HepG2 (cell line): ENCODE measurements around the gene SPTSSB. TPM values are rescaled to one million over a fixed set of nuclear protein-coding genes. Genes with fewer than 3 reads are reported as not detected.

Source experiments
- ATAC-seq: fragments of 200-7000 bp; cut with Tn5 transposase; 3 replicates; pipeline ENCODE4 v1.9.1; 2020; ENCODE audit warnings: mild to moderate bottlenecking, moderate library complexity
- BruUV-seq: library from RNA; stranded (reverse); fragments of 400-500 nt; replicated peaks from 2 replicates; lab custom pipeline; 2021; lab: Mats Ljungman, UMichigan
- CTCF ChIA-PET: fragments of 300-600 bp; formaldehyde crosslinking; extraction: SDS; loops from one replicate; lab custom pipeline; 2021; ENCODE audit warnings: low total read pairs, inconsistent platforms, low intra/inter-chr PET ratio; lab: Yijun Ruan, JAX
- POLR2A ChIA-PET: fragments of 350-600 bp; sonication (Branson Sonifier 250); formaldehyde crosslinking; loops from one replicate; lab custom pipeline; 2020; ENCODE audit warnings: antibody characterized with exemption, inconsistent platforms; lab: Yijun Ruan, JAX
- DNase-seq: peaks from one replicate; pipeline ENCODE4 v3.0.0-alpha.2; 2015; ENCODE audit warnings: low spot score
- FAIRE-seq: peaks from 3 replicates; lab custom pipeline; 2011; peaks lifted over from hg19 to GRCh38; lab: Jason Lieb, UNC
- H2AFZ ChIP-seq: one replicate; pipeline ENCODE4 v1.6.1; 2011; ENCODE audit warnings: low read length, inconsistent platforms
- H3K27ac ChIP-seq: fragments of 300-600 bp; 3 replicates; pipeline ENCODE4 v1.8.0; 2011; ENCODE audit warnings: mixed run types, mild to moderate bottlenecking, mixed read lengths, low read length, inconsistent platforms; ENCODE audit not compliant: insufficient read depth; ENCODE audit errors: extremely low read length
- H3K27me3 ChIP-seq, 2 experiments: fragments of 200-600 bp in 1 of 2; 2 replicates in 1 of 2; 3 replicates in 1 of 2; pipeline versions ENCODE4 v1.6.0 to v1.8.0; 2011; ENCODE audit warnings: low read length in 2 of 2, mild to moderate bottlenecking in 2 of 2, moderate library complexity in 2 of 2, inconsistent platforms in 1 of 2; ENCODE audit not compliant: insufficient read depth in 2 of 2, control insufficient read depth in 1 of 2
- H3K36me3 ChIP-seq, 2 experiments: fragments of 200-600 bp in 1 of 2; replicated peaks in 1 of 2; 2 replicates in 1 of 2; 3 replicates in 1 of 2; pipeline versions ENCODE4 v1.5.1 to v1.8.0; 2011; ENCODE audit warnings: low read length in 2 of 2, inconsistent platforms in 1 of 2; ENCODE audit not compliant: insufficient read depth in 2 of 2, control insufficient read depth in 1 of 2
- H3K4me1 ChIP-seq: 2 replicates; pipeline ENCODE4 v1.5.1; 2012; ENCODE audit warnings: low read length, inconsistent platforms; ENCODE audit not compliant: insufficient read depth
- H3K4me2 ChIP-seq: 2 replicates; pipeline ENCODE4 v1.6.0; 2011; ENCODE audit warnings: low read depth, low read length, inconsistent platforms
- H3K4me3 ChIP-seq, 3 experiments: fragments of 200-600 bp in 1 of 3; sonication (generic), shearing (Covaris generic) in 1 of 3; replicated peaks in 1 of 3; 2 replicates each; pipeline ENCODE4 v1.5.1; 2011 to 2016; ENCODE audit warnings: low read length in 3 of 3, inconsistent platforms in 2 of 3, low read depth in 2 of 3, mild to moderate bottlenecking in 2 of 3, control low read depth in 1 of 3, mixed read lengths in 1 of 3; ENCODE audit not compliant: insufficient read depth in 1 of 3
- H3K79me2 ChIP-seq: one replicate; pipeline ENCODE4 v1.6.1; 2011; ENCODE audit warnings: low read length, inconsistent platforms; ENCODE audit not compliant: insufficient read depth
- H3K9ac ChIP-seq: 2 replicates; pipeline ENCODE4 v1.6.0; 2011; ENCODE audit warnings: mild to moderate bottlenecking, low read depth, low read length, inconsistent platforms; ENCODE audit not compliant: insufficient read depth
- H3K9me3 ChIP-seq: 2 replicates; pipeline ENCODE4 v1.5.1; 2012; ENCODE audit warnings: mild to moderate bottlenecking, low read length
- H4K20me1 ChIP-seq: 2 replicates; pipeline ENCODE4 v1.6.0; 2011; ENCODE audit warnings: inconsistent platforms, mild to moderate bottlenecking, low read length, moderate library complexity; ENCODE audit not compliant: insufficient read depth
- ATF2 ChIP-seq: sonication (generic); formaldehyde crosslinking; IDR thresholded peaks from 2 replicates; pipeline ENCODE4 v1.4.0; 2020; ENCODE audit warnings: missing genetic modification reagents
- GABPA ChIP-seq, 2 experiments: IDR thresholded peaks; 2 replicates each; pipeline ENCODE4 v1.6.1; 2011 to 2016; ENCODE audit warnings: low read depth in 2 of 2, low read length in 1 of 2, missing biosample characterization in 1 of 2, missing genetic modification characterization in 1 of 2
- IKZF1 ChIP-seq: fragments of 450-650 bp; IDR thresholded peaks from 2 replicates; pipeline ENCODE4 v1.7.1; 2016
- POLR2G ChIP-seq: fragments of 200-400 bp; formaldehyde crosslinking; IDR thresholded peaks from 2 replicates; pipeline ENCODE4 v1.6.1; 2018; ENCODE audit warnings: mild to moderate bottlenecking, low read depth, low read length, moderate library complexity
- PRDM10 ChIP-seq: sonication (generic); formaldehyde crosslinking; IDR thresholded peaks from 2 replicates; pipeline ENCODE4 v1.4.0; 2020; ENCODE audit warnings: low read depth, missing genetic modification reagents
- SRF ChIP-seq: IDR thresholded peaks from 2 replicates; pipeline ENCODE4 v1.6.1; 2011; ENCODE audit warnings: mild to moderate bottlenecking, low read depth, low read length, moderate library complexity
- STAT5B ChIP-seq: sonication (generic); formaldehyde crosslinking; IDR thresholded peaks from 2 replicates; pipeline ENCODE4 v1.4.0; 2020; ENCODE audit warnings: missing genetic modification reagents
- ZNF12 ChIP-seq: sonication (generic); formaldehyde crosslinking; IDR thresholded peaks from 2 replicates; pipeline ENCODE4 v1.5.0; 2020; ENCODE audit warnings: missing genetic modification reagents
- ZNF407 ChIP-seq: sonication (generic); formaldehyde crosslinking; IDR thresholded peaks from one replicate; pipeline ENCODE4 v1.5.1; 2020; ENCODE audit warnings: mild to moderate bottlenecking, missing genetic modification reagents; ENCODE audit errors: not compliant biosample characterization
- ZNF546 ChIP-seq: sonication (generic); formaldehyde crosslinking; conservative IDR thresholded peaks from 2 replicates; pipeline ENCODE4 v1.8.1; 2023; ENCODE audit warnings: mild to moderate bottlenecking, missing genetic modification reagents
- ZNF558 ChIP-seq: sonication (generic); formaldehyde crosslinking; IDR thresholded peaks from 2 replicates; pipeline ENCODE4 v1.9.0; 2022; ENCODE audit warnings: mild to moderate bottlenecking, missing genetic modification reagents, borderline replicate concordance
- ZNF605 ChIP-seq: sonication (generic); formaldehyde crosslinking; IDR thresholded peaks from 2 replicates; pipeline ENCODE4 v1.8.0; 2022; ENCODE audit warnings: mild to moderate bottlenecking, missing genetic modification reagents
- ZNF678 ChIP-seq: sonication (generic); formaldehyde crosslinking; IDR thresholded peaks from 2 replicates; pipeline ENCODE4 v1.4.0; 2020; ENCODE audit warnings: mild to moderate bottlenecking, missing genetic modification reagents
- in situ Hi-C: cut with HindIII; loops from 2 replicates; pipeline ENCODE4 v1.10.0; 2017; ENCODE audit warnings: low pct_unique_long_range_greater_than_20kb; ENCODE audit not compliant: extremely low pct_ligation_motif_present
- intact Hi-C: fragments of 100-400 bp; cut with micrococcal nuclease; formaldehyde crosslinking; loops from one replicate; pipeline ENCODE4 v1.10.0; 2022; ENCODE audit not compliant: unreplicated experiment
- polyA plus RNA-seq, 8 experiments: library from polyadenylated mRNA; depleted of rRNA in 3 of 8; stranded (reverse) in 7 of 8; unstranded in 1 of 8; fragments of >200 nt; fragmentation: Illumina TruSeq in 4 of 8; extraction: Trizol in 4 of 8; gene quantifications; 2 replicates each; pipeline versions ENCODE4 v1.2.1 to v1.2.3, GENCODE V29; 2011 to 2016; ENCODE audit warnings: low read depth in 4 of 8, missing spikeins in 1 of 8, mixed read lengths in 1 of 8; ENCODE audit not compliant: insufficient read depth in 1 of 8
- total RNA-seq, 5 experiments: library from RNA; depleted of rRNA; stranded (reverse); fragments of >200 nt; fragmentation: Illumina TruSeq; extraction: Trizol; gene quantifications; 2 replicates each; pipeline ENCODE4 v1.2.3, GENCODE V29; 2016; ENCODE audit warnings: low read depth in 1 of 5

Gene SPTSSB
- total and polyA plus RNA-seq, 2 of the 13 experiments (the other 11 are each of a cell fraction or from before 2014, with no cell fraction given), result 0.51 to 2.4 TPM

- ChIA-PET POLR2A (no interaction called here), CTCF (no interaction called here)
- no peak overlapping the region for H3K4me2 ChIP-seq
These were observed 20.4 kb downstream of the SPTSSB start for GRCh38 chr3:161350916-161351315.

More at GRCh38 chr3:161350916-161351315, 20.4 kb downstream of the SPTSSB start:
- H3K27ac ChIP-seq, result no peak overlapping the region
- H3K79me2 ChIP-seq, result no peaks in the 10 kb centered on the region
- H4K20me1 ChIP-seq, result no peaks in the 10 kb centered on the region
- H3K4me3 ChIP-seq, result no peak overlapping the region
- intact Hi-C loops, result no loop called here
- FAIRE-seq (no peak), ATAC-seq (no peak), DNase-seq (no peak)
- H3K36me3 ChIP-seq, result no peaks in the 10 kb centered on the region
- in situ Hi-C loops, result no loop called here
- H3K27me3 ChIP-seq, result no peaks in the 10 kb centered on the region; a peak in 1 of 5 replicates
- H3K9ac ChIP-seq, result no peak overlapping the region
- H3K4me1 ChIP-seq, result peaks cover 9% of the 10 kb centered on the region
- BruUV-seq, result no TSS peak
- no peak overlapping the region for H2AFZ ChIP-seq
- no peaks in the 10 kb centered on the region for H3K9me3 ChIP-seq
- TF ChIP-seq ZNF678 (no peak), ZNF407 (no peak), ZNF12 (CRISPR knock-in tag) (no peak), SRF (no peak), ZNF558 (CRISPR knock-in tag) (no peak), GABPA (IDR thresholded peaks at IDR 0.05; ENCODE audit: low read depth, low read length) (no peak), GABPA (CRISPR knock-in tag; IDR thresholded peaks at IDR 0.05; ENCODE audit: low read depth) (no peak), IKZF1 (no peak), ATF2 (CRISPR knock-in tag) (no peak), STAT5B (CRISPR knock-in tag) (no peak), POLR2G (no peak), PRDM10 (CRISPR knock-in tag) (no peak), ZNF605 (CRISPR knock-in tag) (no peak), ZNF546 (CRISPR knock-in tag) (no peak)
